Astrocyte (in vitro differentiated cells and primary cell): ENCODE data around the gene YIF1B.

ENCODE experiments used
- CTCF ChIP-seq: IDR thresholded peaks from 2 replicates; pipeline ENCODE4 v1.5.1; 2011; ENCODE audit warnings: low read depth, mild to moderate bottlenecking, inconsistent platforms, low read length, moderate library complexity; ENCODE audit not compliant: insufficient read depth
- EZH2 ChIP-seq: IDR thresholded peaks from 2 replicates; pipeline ENCODE4 v1.6.1; 2012; ENCODE audit warnings: mild to moderate bottlenecking, low read length, inconsistent platforms; ENCODE audit not compliant: insufficient read depth

DNA sequence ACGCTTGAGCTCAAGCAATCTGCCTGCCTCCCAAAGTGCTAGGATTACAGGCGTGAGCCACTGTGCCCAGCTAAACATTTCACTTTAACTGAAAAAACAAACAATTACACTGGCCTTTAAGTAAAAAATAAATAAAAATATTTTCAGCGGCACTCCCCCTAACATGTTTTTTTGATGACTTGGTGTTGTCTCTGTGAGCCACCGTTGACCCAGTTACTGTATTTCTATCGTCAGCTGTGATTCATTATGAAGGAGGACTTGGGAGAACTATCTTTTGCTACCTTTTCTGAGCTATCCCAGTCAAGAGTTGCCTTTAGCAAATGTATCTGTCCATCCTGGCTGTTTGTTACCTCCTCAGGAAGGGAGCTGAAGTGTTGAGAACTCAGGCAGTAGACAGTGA lies 30.2 kb downstream of the YIF1B start:
- no peak for TF ChIP-seq CTCF
- TF ChIP-seq EZH2: no peak
